DND-41 (cell line): ENCODE results near the gene UNC5C.

Source experiments
- ATAC-seq: fragments of 200-7000 bp; cut with Tn5 transposase; 3 replicates; pipeline ENCODE4 v1.9.1; 2021; ENCODE audit warnings: low read depth; ENCODE audit not compliant: insufficient read depth
- DNase-seq: peaks from one replicate; pipeline ENCODE4 v3.0.0-alpha.2; 2020
- H2AFZ ChIP-seq: 2 replicates; pipeline ENCODE4 v1.6.0; 2012; ENCODE audit warnings: low read depth, low read length
- H3K27ac ChIP-seq: 2 replicates; pipeline ENCODE4 v1.5.1; 2012; ENCODE audit warnings: low read length, inconsistent platforms
- H3K27me3 ChIP-seq: fragments of 200-600 bp; sonication (generic); 2 replicates; pipeline ENCODE4 v1.6.0; 2012; ENCODE audit warnings: low read length, mild to moderate bottlenecking, inconsistent platforms; ENCODE audit not compliant: insufficient read depth, poor library complexity
- H3K36me3 ChIP-seq: 2 replicates; pipeline ENCODE4 v1.5.1; 2012; ENCODE audit warnings: low read length, inconsistent platforms; ENCODE audit not compliant: insufficient read depth
- H3K4me1 ChIP-seq: 2 replicates; pipeline ENCODE4 v1.5.1; 2012; ENCODE audit warnings: mild to moderate bottlenecking, low read length; ENCODE audit not compliant: insufficient read depth
- H3K4me2 ChIP-seq: 2 replicates; pipeline ENCODE4 v1.6.0; 2012; ENCODE audit warnings: mild to moderate bottlenecking, moderate library complexity, low read length, inconsistent platforms; ENCODE audit not compliant: insufficient read depth
- H3K4me3 ChIP-seq, 2 experiments: fragments of 200-600 bp in 1 of 2; shearing (Covaris generic) in 1 of 2; 2 replicates each; pipeline ENCODE4 v1.5.1; 2012 to 2016; ENCODE audit warnings: inconsistent platforms in 2 of 2, low read length in 2 of 2, mild to moderate bottlenecking in 2 of 2, low read depth in 1 of 2, moderate library complexity in 1 of 2
- H3K79me2 ChIP-seq: 2 replicates; pipeline ENCODE4 v1.6.0; 2012; ENCODE audit warnings: low read length, inconsistent platforms; ENCODE audit not compliant: insufficient read depth
- H3K9ac ChIP-seq: 2 replicates; pipeline ENCODE4 v1.6.0; 2012; ENCODE audit warnings: low read depth, mild to moderate bottlenecking, inconsistent platforms, low read length, moderate library complexity
- H3K9me3 ChIP-seq: 2 replicates; pipeline ENCODE4 v1.5.1; 2012; ENCODE audit warnings: low read length, moderate library complexity, mild to moderate bottlenecking, inconsistent platforms; ENCODE audit not compliant: insufficient read depth, severe bottlenecking
- H4K20me1 ChIP-seq: 2 replicates; pipeline ENCODE4 v1.6.0; 2012; ENCODE audit warnings: low read length; ENCODE audit not compliant: insufficient read depth
- EZH2 ChIP-seq: IDR thresholded peaks from 3 replicates; pipeline ENCODE4 v1.6.1; 2012; ENCODE audit warnings: borderline replicate concordance, low read depth, mild to moderate bottlenecking, moderate library complexity, low read length, inconsistent platforms; ENCODE audit not compliant: severe bottlenecking
- TF ChIP-seq, protein P1 (sequence below): IDR thresholded peaks from 2 replicates; pipeline ENCODE4 v1.5.1; 2012; ENCODE audit warnings: borderline replicate concordance, low read length, moderate library complexity, mild to moderate bottlenecking; ENCODE audit not compliant: poor library complexity, severe bottlenecking; ENCODE audit errors: extremely low read depth

Gene UNC5C

DNA sequence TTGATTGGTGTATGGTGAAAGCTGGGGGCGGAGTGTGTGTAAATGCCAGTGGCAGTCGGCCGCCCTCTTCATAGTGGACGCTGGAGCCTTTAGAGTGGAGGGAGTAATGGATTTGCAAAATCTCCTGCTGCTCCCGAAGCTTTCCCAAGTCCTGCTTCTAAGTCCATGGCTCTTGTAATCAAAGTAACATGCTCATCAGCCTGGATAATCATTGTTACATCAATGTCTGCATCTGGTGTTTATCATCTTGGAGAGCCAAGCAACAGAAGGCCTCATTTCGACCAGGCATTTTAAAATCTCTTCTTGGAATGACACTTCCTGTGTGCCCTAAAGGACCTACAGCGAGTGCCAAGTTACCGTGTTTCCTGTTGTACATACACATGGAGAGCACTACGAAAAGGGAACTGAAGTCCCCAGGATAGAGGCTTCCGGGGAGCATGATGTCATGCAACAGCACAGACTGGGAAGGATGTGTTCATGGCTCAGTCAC is 32.2 kb downstream of the UNC5C start:
- Histone ChIP-seq H3K79me2 (no peaks in the 10 kb centered on the region), H3K36me3 (no peaks in the 10 kb centered on the region), H3K9me3 (no peaks in the 10 kb centered on the region), H4K20me1 (no peaks in the 10 kb centered on the region), H2AFZ (peak overlapping the region; percentile 9; the same call in 1 of the 2 replicates), H3K4me2 (no peak overlapping the region), H3K4me3 (no peak overlapping the region), H3K27me3 (no peaks in the 10 kb centered on the region), H3K4me1 (no peaks in the 10 kb centered on the region), H3K27ac (no peak overlapping the region), H3K9ac (no peak overlapping the region)
- ATAC-seq = no peak
- no peak for DNase-seq
- TF ChIP-seq, protein P1, sequence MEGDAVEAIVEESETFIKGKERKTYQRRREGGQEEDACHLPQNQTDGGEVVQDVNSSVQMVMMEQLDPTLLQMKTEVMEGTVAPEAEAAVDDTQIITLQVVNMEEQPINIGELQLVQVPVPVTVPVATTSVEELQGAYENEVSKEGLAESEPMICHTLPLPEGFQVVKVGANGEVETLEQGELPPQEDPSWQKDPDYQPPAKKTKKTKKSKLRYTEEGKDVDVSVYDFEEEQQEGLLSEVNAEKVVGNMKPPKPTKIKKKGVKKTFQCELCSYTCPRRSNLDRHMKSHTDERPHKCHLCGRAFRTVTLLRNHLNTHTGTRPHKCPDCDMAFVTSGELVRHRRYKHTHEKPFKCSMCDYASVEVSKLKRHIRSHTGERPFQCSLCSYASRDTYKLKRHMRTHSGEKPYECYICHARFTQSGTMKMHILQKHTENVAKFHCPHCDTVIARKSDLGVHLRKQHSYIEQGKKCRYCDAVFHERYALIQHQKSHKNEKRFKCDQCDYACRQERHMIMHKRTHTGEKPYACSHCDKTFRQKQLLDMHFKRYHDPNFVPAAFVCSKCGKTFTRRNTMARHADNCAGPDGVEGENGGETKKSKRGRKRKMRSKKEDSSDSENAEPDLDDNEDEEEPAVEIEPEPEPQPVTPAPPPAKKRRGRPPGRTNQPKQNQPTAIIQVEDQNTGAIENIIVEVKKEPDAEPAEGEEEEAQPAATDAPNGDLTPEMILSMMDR = no peak
- no peak for TF ChIP-seq EZH2

GRCh38 chr4:95515589-95515988 is 33.2 kb downstream of the UNC5C start:
- no peaks in the 10 kb centered on the region for H3K79me2 ChIP-seq
- no peak for DNase-seq
- H3K27ac ChIP-seq = no peak overlapping the region
- H2AFZ ChIP-seq = no peak overlapping the region
- H3K4me2 ChIP-seq = no peak overlapping the region
- H3K27me3 ChIP-seq = no peaks in the 10 kb centered on the region
- no peaks in the 10 kb centered on the region for H4K20me1 ChIP-seq
- no peak for TF ChIP-seq EZH2
- TF ChIP-seq, protein P1 = no peak
- H3K9ac ChIP-seq = no peak overlapping the region
- H3K4me1 ChIP-seq = no peaks in the 10 kb centered on the region
- no peaks in the 10 kb centered on the region for H3K9me3 ChIP-seq
- H3K36me3 ChIP-seq = no peaks in the 10 kb centered on the region
- no peak overlapping the region for H3K4me3 ChIP-seq
- no peak for ATAC-seq

- Histone ChIP-seq H2AFZ (no peak overlapping the region), H3K9me3 (no peaks in the 10 kb centered on the region), H3K36me3 (no peaks in the 10 kb centered on the region), H3K9ac (no peak overlapping the region), H4K20me1 (no peaks in the 10 kb centered on the region), H3K79me2 (no peaks in the 10 kb centered on the region), H3K27me3 (no peaks in the 10 kb centered on the region), H3K27ac (no peak overlapping the region), H3K4me1 (no peaks in the 10 kb centered on the region), H3K4me3 (no peak overlapping the region), H3K4me2 (no peak overlapping the region)
- TF ChIP-seq, protein P1 = no peak
- TF ChIP-seq EZH2 = no peak
- DNase-seq (no peak), ATAC-seq (no peak)
These were observed 35.8 kb downstream of the UNC5C start for GRCh38 chr4:95513022-95513421.

GRCh38 chr4:95511477-95511876 is 37.3 kb downstream of the UNC5C start:
- H3K4me2 ChIP-seq = no peak overlapping the region
- H3K27ac ChIP-seq = no peak overlapping the region
- ATAC-seq = no peak

More at GRCh38 chr4:95511477-95511876, 37.3 kb downstream of the UNC5C start:
- no peaks in the 10 kb centered on the region for H3K79me2 ChIP-seq
- DNase-seq = no peak
- H3K9me3 ChIP-seq = no peaks in the 10 kb centered on the region
- TF ChIP-seq, protein P1 = no peak
- TF ChIP-seq EZH2 = no peak
- H3K9ac ChIP-seq = no peak overlapping the region
- H2AFZ ChIP-seq = peak overlapping the region; percentile 26; the same call in 1 of the 2 replicates
- no peaks in the 10 kb centered on the region for H3K36me3 ChIP-seq
- no peaks in the 10 kb centered on the region for H3K27me3 ChIP-seq
- no peak overlapping the region for H3K4me3 ChIP-seq
- H3K4me1 ChIP-seq = no peaks in the 10 kb centered on the region
- no peaks in the 10 kb centered on the region for H4K20me1 ChIP-seq
